ENCODE results near the gene SP6. TPM values are rescaled to one million over a fixed set of nuclear protein-coding genes. Genes with fewer than 3 reads are reported as not detected.

The SP6 gene
- total RNA-seq, 2 experiments from 2014 or later: 0.07 to 0.14 TPM

DNA sequence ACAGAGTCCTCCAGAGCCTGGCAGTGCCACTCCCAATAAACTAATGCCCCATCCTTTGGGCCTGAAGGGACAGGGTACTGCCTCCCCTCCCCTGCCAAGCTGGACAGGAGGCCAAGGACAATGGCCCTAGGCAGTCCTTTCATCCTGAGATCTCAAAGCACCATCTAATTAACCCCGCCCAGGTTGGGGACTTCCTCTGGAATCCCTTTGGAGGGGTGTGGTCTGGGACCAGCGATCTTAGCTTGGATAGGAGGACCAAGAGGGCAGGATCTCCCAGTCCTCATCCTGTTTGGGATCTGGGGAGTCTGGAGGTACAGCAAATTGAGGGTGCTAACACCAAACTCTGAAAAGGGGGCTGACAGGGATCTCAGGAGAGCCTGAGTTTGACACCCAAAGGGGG is 18.2 kb upstream of the SP6 start:
- DNase-seq (no peak), ATAC-seq (no peak)
- intact Hi-C loops (cut with DNase I, micrococcal nuclease): no loop called here
- ChIA-PET POLR2A (no interaction called here), CTCF (interaction anchor here (0.8 to 1.6 kb wide), 2 partner anchors 28 to 78 kb away, joined by 4 to 5 read pairs; partner anchors contain the start of gene SCRN2)
- Mint-ChIP-seq H3K4me3 (no peak overlapping the region), H3K4me1 (peaks cover 15% of the 10 kb centered on the region), H3K27ac (no peak overlapping the region), H3K9me3 (ENCODE audit: low read depth) (no peaks in the 10 kb centered on the region), H3K27me3 (peaks cover 20% of the 10 kb centered on the region), H3K36me3 (ENCODE audit: low read depth) (no peaks in the 10 kb centered on the region)

DNA sequence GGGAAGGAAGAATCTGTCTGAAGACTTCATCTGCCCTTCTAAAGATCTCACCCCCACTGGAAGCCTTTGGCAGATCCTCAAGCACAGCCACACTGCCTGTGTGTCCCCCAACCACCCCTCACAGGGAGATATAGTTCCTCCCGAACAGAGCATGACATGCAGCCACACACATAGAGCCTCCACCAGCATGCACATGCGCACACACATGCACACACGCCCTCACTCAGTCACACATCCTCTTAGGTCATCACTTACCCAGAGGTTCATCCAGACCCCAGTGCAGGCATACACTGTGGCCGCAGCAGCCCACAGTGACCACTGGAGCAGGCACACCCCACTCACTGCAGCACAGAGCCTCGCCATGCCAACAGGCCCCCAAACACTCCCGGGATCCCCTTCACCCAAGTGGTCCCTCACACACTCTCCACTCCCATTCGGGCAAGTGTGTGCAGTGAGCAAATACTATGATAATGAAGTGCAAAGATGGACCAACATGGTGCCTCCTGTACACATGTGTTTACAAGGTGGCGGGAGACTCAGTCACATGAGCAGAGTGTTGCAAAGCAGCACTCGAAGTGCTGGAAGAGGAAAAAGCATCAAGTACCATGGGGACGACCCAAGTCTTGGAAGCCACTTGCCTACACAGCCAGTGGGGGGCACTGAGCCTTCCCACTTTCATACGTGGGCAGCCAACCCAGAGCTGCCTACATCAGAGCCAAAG is 17.0 kb upstream of the SP6 start:
- Mint-ChIP-seq H3K27ac (no peak overlapping the region), H3K4me3 (no peak overlapping the region), H3K9me3 (ENCODE audit: low read depth) (no peaks in the 10 kb centered on the region), H3K36me3 (ENCODE audit: low read depth) (no peaks in the 10 kb centered on the region), H3K27me3 (peaks cover 15% of the 10 kb centered on the region), H3K4me1 (peaks cover 20% of the 10 kb centered on the region)
- DNase-seq: no peak
- intact Hi-C loops (cut with DNase I, micrococcal nuclease): no loop called here
- ChIA-PET POLR2A (no interaction called here), CTCF (interaction anchor here (0.8 kb wide), 1 partner anchor 80 kb away, joined by 5 read pairs; no protein-coding TSS in a partner anchor)
- ATAC-seq: no peak

DNA sequence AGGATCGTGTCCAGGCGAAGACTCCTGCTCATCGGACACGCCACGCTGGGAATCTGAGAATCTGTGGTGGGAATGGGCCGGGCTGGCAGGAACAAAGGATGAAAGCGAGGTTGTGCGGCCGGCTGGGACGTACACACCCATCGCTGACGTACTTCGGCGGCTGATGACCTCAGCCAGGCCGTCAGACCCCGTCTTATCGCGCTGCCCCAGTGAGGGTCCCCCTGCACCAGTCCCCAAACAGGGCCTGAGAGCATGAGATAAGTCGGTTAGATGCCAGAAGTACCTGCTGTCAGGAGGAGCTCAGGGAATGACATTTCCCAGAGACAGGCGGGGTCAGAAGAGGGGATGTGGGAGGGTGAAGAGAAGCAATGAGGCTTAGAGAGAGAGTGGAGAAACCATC is 16.0 kb upstream of the SP6 start:
- ATAC-seq (no peak), DNase-seq (no peak)
- ChIA-PET POLR2A (no interaction called here), CTCF (no interaction called here)
- no peak overlapping the region for H3K27ac Mint-ChIP-seq
- no peak overlapping the region for H3K4me3 Mint-ChIP-seq
- H3K27me3 Mint-ChIP-seq: peaks cover 10% of the 10 kb centered on the region
- intact Hi-C loops (cut with DNase I, micrococcal nuclease): no loop called here
- H3K9me3 Mint-ChIP-seq (ENCODE audit: low read depth): no peaks in the 10 kb centered on the region
- H3K36me3 Mint-ChIP-seq (ENCODE audit: low read depth): no peaks in the 10 kb centered on the region
- peaks cover 27% of the 10 kb centered on the region for H3K4me1 Mint-ChIP-seq

DNA sequence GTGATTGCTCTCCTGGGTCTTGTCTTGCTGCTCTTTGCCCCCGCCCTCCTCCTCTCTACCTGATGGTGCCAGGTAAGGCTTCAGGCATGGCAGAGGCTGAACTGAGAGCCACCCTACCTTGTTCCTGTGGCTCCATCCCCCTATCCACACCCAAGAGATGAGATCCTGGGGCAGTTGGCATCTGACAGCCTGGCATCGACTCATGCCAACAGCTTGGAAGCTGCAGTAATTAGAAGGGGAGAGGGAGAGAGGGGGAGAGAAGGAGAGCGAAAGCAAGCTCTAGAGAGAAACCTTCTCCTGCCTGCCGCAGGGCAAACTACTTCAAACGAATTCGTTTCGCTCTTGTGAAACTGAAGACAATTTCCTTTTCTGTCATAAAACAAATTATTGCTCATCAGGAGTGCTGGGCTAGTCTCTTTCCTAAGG is 13.8 kb upstream of the SP6 start:
- ChIA-PET POLR2A (no interaction called here), CTCF (interaction anchor here (1.2 to 2.7 kb wide), 4 partner anchors 10 to 26 kb away, joined by 4 to 17 read pairs (median 6); no protein-coding TSS in a partner anchor)
- H3K27me3 Mint-ChIP-seq: no peaks in the 10 kb centered on the region
- no peaks in the 10 kb centered on the region for H3K9me3 Mint-ChIP-seq (ENCODE audit: low read depth)
- intact Hi-C loops (cut with DNase I, micrococcal nuclease): no loop called here
- H3K4me1 Mint-ChIP-seq: peaks cover 27% of the 10 kb centered on the region
- H3K36me3 Mint-ChIP-seq (ENCODE audit: low read depth): no peaks in the 10 kb centered on the region
- no peak overlapping the region for H3K27ac Mint-ChIP-seq
- ATAC-seq (peak; percentile 85), DNase-seq (peak; percentile 44)
- H3K4me3 Mint-ChIP-seq: no peak overlapping the region

DNA sequence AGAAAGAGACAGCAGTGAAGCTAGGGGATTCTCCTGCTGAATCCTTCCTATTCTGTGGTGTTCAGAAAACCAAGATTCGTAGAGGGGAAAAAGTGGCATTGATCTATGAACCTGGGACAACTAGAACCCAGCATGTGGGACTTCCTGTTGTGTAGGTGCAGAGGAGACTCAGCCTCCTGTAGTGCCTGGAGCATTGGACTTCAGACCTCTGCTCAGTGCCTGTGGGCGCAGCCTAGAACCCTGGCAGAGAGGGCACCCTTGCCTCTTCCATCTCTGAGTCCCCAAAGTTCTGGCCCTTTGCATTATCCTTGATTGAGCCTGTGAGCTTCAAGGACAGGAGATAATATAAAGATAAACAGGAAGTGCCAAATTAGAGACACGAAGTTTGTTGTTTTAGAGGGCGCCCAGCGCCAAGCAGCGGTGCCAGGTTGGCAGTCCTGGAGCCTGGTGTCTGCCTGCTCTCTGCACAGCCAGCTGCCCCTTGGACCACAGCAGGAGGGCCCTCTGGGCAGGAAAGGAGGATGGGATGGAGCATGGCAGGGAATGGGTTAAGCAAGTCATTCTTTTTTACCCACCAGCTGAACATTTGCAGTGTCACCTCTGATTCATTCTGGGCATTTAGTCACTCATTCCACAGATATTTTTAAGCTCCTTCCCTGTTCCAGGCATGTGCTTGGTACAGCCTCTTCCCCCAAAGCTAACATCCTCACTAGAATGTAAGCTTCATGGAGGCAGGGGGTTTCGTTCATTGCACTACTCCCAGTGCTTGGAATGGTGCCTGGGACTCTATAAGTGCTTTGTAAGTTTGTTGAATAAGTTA is 11.9 kb upstream of the SP6 start:
- no peak overlapping the region for H3K4me3 Mint-ChIP-seq
- POLR2A ChIA-PET: no interaction called here
- CTCF ChIA-PET: interaction anchor here (0.6 to 2.7 kb wide), 7 partner anchors 15 to 492 kb away, joined by 3 to 17 read pairs (median 4); partner anchors contain the start of gene SP2
- DNase-seq: no peak
- ATAC-seq: peak; percentile 22
- intact Hi-C loops (cut with DNase I, micrococcal nuclease): no loop called here
- H3K27ac Mint-ChIP-seq: no peak overlapping the region
- no peaks in the 10 kb centered on the region for H3K9me3 Mint-ChIP-seq (ENCODE audit: low read depth)
- H3K4me1 Mint-ChIP-seq: peaks cover 27% of the 10 kb centered on the region
- H3K36me3 Mint-ChIP-seq (ENCODE audit: low read depth): no peaks in the 10 kb centered on the region
- peaks cover 7% of the 10 kb centered on the region for H3K27me3 Mint-ChIP-seq

DNA sequence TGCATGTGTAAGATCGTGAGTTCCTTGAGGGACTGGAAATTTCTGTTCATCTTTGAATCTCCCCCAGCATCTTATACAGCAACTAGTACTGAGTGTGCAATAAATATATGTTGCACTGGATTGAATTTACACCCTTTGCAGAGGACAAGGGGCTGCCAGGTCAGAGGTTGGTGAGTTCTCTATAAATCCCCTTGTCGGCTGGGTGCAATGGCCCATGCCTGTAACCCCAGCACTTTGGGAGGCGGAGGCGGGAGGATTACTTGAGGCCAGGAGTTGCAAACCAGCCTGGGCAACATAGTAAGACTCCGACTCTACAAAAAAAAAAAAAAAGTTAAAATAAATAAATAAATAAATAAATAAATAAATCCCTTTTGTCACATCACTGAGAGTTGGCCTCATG is 9.4 kb upstream of the SP6 start:
- ATAC-seq (no peak), DNase-seq (no peak)
- no peak overlapping the region for H3K4me3 Mint-ChIP-seq
- H3K36me3 Mint-ChIP-seq (ENCODE audit: low read depth): no peaks in the 10 kb centered on the region
- ChIA-PET CTCF (interaction anchor here (1.2 kb wide), 1 partner anchor 13 kb away, joined by 3 read pairs; no protein-coding TSS in a partner anchor), POLR2A (interaction anchor here (0.6 kb wide), 1 partner anchor 78 kb away, joined by 5 read pairs; no protein-coding TSS in a partner anchor)
- intact Hi-C loops (cut with DNase I, micrococcal nuclease): no loop called here
- H3K4me1 Mint-ChIP-seq: peaks cover 23% of the 10 kb centered on the region
- H3K27ac Mint-ChIP-seq: no peak overlapping the region
- H3K27me3 Mint-ChIP-seq: peaks cover 13% of the 10 kb centered on the region
- no peaks in the 10 kb centered on the region for H3K9me3 Mint-ChIP-seq (ENCODE audit: low read depth)

DNA sequence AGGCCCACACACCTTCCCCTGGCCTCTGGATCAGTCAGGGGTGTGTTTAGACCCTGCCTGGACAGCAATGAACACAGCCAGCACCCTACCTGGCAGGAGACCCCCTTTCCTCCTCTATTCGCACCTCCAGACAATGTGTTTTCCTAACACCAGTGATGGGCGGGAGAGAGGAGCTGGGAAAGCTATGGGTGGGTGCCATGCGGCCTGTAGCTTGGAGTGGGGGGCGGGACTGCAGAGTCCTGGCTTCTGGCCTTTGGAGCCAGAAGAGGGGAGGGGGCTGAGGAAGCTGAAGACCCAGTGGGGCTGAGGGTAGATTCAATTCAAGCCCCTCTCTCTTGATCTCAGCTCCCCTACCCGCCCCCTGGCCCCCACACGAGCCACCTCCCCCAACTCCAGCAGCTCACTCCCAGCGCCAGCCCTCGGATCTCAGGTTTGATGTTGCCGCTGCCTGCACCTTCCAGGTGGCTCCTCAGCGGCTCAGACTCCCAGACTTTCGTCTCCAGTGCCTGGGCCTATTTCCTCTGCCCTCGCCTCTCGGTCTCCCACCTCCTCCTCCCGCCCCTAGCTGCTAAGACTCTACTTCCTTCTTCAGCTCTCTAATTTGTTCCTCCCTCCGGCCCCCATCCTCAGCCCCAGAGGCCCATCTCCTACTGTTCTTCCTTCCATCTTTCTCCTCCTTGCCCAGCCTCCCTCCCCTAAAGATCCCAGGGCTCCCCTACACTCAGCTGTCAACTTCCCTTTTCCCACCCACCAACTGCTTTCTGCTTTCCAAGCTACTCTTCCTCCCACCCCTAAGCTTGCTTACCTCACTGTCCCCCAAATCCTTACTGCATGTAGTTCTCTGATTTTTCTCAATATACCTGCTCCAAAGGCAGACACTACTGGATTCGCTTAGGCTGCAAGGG is 6.8 kb upstream of the SP6 start:
- CTCF ChIA-PET: interaction anchor here (0.8 to 19.9 kb wide), 5 partner anchors 9 to 28 kb away, joined by 3 to 414 read pairs (median 5); partner anchors contain the start of gene SCRN2
- no peaks in the 10 kb centered on the region for H3K36me3 Mint-ChIP-seq (ENCODE audit: low read depth)
- intact Hi-C loops (cut with DNase I, micrococcal nuclease): no loop called here

DNA sequence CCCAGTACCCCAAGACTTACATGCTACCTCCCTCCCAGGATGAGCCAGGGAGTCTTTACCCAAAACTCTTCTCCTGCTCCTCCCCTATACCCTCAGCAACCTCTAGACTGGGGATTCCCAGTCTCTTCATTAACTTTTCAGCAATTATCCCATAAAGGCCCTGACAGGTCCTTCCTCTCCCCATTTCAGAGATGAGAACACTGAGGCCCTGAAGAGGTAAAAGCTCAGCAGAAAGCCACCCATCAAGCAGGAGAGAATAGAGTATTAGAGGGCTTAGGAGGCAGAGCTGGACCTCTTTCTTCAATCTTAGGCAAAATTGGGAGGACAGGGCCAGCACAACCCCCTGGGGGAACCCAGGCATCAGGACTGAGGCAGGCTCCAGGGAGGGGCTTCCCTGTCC is 5.9 kb upstream of the SP6 start:
- POLR2A ChIA-PET: interaction anchor here (0.9 kb wide), 1 partner anchor 39 kb away, joined by 3 read pairs; no protein-coding TSS in a partner anchor
- CTCF ChIA-PET: interaction anchor here (1.2 to 19.9 kb wide), 3 partner anchors 8 to 29 kb away, joined by 4 to 414 read pairs (median 8); partner anchors contain the start of gene SCRN2
- ATAC-seq: no peak
- Mint-ChIP-seq H3K4me1 (peaks cover 7% of the 10 kb centered on the region), H3K27ac (no peak overlapping the region), H3K4me3 (no peak overlapping the region), H3K36me3 (ENCODE audit: low read depth) (no peaks in the 10 kb centered on the region), H3K9me3 (ENCODE audit: low read depth) (no peaks in the 10 kb centered on the region), H3K27me3 (peaks cover 46% of the 10 kb centered on the region)
- no peak for DNase-seq
- intact Hi-C loops (cut with DNase I, micrococcal nuclease): no loop called here

More for the DNA sequence above, 6.8 kb upstream of the SP6 start:
- DNase-seq (no peak), ATAC-seq (no peak)
- peaks cover 5% of the 10 kb centered on the region for H3K4me1 Mint-ChIP-seq
- no peaks in the 10 kb centered on the region for H3K9me3 Mint-ChIP-seq (ENCODE audit: low read depth)
- POLR2A ChIA-PET: interaction anchor here (0.9 kb wide), 1 partner anchor 38 kb away, joined by 3 read pairs; no protein-coding TSS in a partner anchor
- H3K4me3 Mint-ChIP-seq: no peak overlapping the region
- H3K27ac Mint-ChIP-seq: no peak overlapping the region
- peaks cover 37% of the 10 kb centered on the region for H3K27me3 Mint-ChIP-seq

DNA sequence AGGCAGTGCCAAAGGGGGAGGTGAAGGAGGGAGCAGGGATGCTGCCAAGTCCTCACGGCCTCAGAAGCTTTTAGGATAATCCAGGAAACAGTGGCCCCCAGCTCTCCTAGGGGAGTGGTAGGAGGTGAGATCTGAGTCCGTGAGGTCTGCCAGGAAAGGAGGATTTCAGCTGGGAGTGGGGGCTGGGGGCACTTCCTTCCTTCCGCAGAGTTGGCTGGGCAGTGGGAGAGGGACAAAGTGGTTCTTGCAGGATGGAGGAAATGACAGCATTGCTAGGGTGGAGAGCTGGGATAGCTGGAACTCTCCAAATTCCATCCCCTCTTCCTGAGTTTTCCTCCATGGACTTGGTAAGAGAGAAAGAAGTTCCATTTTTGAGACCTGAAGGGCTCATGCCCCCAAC is 4.8 kb upstream of the SP6 start:
- Mint-ChIP-seq H3K4me1 (peaks cover 9% of the 10 kb centered on the region), H3K27me3 (peaks cover 48% of the 10 kb centered on the region), H3K27ac (no peak overlapping the region), H3K4me3 (no peak overlapping the region), H3K9me3 (ENCODE audit: low read depth) (no peaks in the 10 kb centered on the region), H3K36me3 (ENCODE audit: low read depth) (no peaks in the 10 kb centered on the region)
- DNase-seq: no peak
- intact Hi-C loops (cut with DNase I, micrococcal nuclease): no loop called here
- ATAC-seq: no peak
- ChIA-PET POLR2A (no interaction called here), CTCF (interaction anchor here (1.0 to 19.9 kb wide), 4 partner anchors 9 to 30 kb away, joined by 3 to 414 read pairs (median 5); partner anchors contain the start of gene SCRN2)

DNA sequence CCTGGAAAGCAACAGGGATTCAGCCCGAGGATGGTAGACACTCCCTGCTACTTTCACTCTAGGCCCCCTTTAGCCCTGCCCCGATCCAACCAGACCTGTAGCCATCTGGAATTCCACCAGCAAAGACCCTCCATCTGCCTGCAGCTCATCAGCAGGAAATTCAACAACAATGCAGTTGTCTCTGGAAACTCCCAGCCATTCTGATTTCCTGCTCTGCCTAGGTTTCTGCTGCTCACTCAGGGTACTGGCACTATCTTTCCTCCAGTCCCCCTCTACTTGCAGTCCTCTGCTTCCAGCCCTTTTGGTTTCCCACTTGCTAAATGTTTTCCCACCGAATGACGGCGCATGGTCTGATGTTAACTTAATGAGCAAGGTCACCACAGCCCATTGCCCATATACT is 2.7 kb upstream of the SP6 start:
- CTCF ChIA-PET: interaction anchor here (0.6 to 19.9 kb wide), 6 partner anchors 11 to 91 kb away, joined by 3 to 414 read pairs (median 4); partner anchors contain the start of gene SCRN2
- Mint-ChIP-seq H3K9me3 (ENCODE audit: low read depth) (no peaks in the 10 kb centered on the region), H3K4me3 (no peak overlapping the region), H3K36me3 (ENCODE audit: low read depth) (no peaks in the 10 kb centered on the region), H3K27ac (no peak overlapping the region), H3K27me3 (peaks cover 61% of the 10 kb centered on the region), H3K4me1 (peaks cover 15% of the 10 kb centered on the region)
- intact Hi-C loops (cut with DNase I, micrococcal nuclease): no loop called here
- ATAC-seq (no peak), DNase-seq (no peak)
- POLR2A ChIA-PET: no interaction called here

All from activated CD4-positive, alpha-beta T cell treated with anti-CD3 and anti-CD28 coated beads for 36 hours (primary cell).